GM12891 (cell line): ENCODE results near the gene TCP11X1.
"Not testable (repeated sequence)": the region's sequence is repeated elsewhere in the genome, so short reads cannot be mapped to it uniquely, and the experiment has no call there.

Experiments
- PAX5 ChIP-seq: IDR thresholded peaks from 2 replicates; pipeline ENCODE4 v1.6.1; 2011; ENCODE audit warnings: low read length, moderate library complexity, mild to moderate bottlenecking; ENCODE audit not compliant: insufficient read depth, severe bottlenecking
- POLR2A ChIP-seq: IDR thresholded peaks from 2 replicates; pipeline ENCODE4 v1.6.1; 2011; ENCODE audit warnings: low read depth, low read length, control low read depth
- POLR2AphosphoS5 ChIP-seq: IDR thresholded peaks from 2 replicates; pipeline ENCODE4 v1.6.1; 2011; ENCODE audit warnings: low read depth, low read length, control low read depth
- POU2F2 ChIP-seq: IDR thresholded peaks from 2 replicates; pipeline ENCODE4 v1.6.1; 2011; ENCODE audit warnings: low read depth, mild to moderate bottlenecking, control low read depth, low read length, moderate library complexity
- SPI1 ChIP-seq: IDR thresholded peaks from 2 replicates; pipeline ENCODE4 v1.6.1; 2011; ENCODE audit warnings: low read depth, low read length, control low read depth
- TAF1 ChIP-seq: IDR thresholded peaks from 2 replicates; pipeline ENCODE4 v1.6.1; 2011; ENCODE audit warnings: low read depth, low read length, control low read depth

- not testable (repeated sequence) for TF ChIP-seq POLR2A, TAF1, SPI1, POLR2AphosphoS5, POU2F2, PAX5
These were observed at the start of gene TCP11X1 for GRCh38 chrX:102214986-102215385.
